B cell (primary cell): ENCODE data around the gene PCIF1.

Source experiments
- EZH2 ChIP-seq: IDR thresholded peaks from 2 replicates; pipeline ENCODE4 v1.6.1; 2012; ENCODE audit warnings: borderline replicate concordance, low read depth, mild to moderate bottlenecking, moderate library complexity, low read length; ENCODE audit not compliant: insufficient read depth, poor library complexity, severe bottlenecking
- TF ChIP-seq, protein P1 (sequence below): fragments of 200-600 bp; IDR thresholded peaks from one replicate; pipeline ENCODE4 v1.8.0; 2022; ENCODE audit warnings: antibody characterized with exemption, mild to moderate bottlenecking

DNA sequence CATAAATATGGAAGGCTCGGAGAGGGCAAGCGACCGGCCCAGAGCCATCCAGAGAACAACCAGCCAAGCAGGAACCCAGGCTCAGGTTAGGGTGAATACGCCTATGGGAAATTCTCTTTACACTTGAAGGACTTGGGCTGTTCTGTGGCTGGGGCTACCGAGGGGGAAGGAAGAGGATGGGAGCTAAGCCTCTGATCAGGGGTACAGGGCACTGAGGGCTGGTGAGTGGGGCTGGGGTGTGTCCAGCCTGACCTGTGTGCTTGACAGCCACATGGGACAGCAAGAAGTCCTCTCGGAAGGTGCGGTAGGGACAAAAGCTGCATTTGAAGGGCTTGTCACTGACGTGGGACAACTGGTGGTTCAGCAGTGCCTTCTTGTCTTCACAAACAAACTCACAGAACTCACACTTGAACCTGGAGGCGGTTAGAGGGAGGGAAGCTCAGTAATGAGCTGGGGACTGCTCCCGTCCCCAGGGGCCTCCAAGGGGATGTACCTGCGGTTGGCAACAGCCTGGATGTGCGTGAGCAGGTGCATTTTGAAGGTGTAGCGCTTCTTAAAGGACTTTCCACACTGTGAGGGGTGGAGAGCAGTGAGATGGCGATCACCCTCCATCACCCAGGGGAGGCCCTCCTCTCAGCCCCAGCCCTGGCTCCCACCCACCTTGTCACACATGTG, 25.6 kb downstream of the PCIF1 start:
- TF ChIP-seq, protein P1, sequence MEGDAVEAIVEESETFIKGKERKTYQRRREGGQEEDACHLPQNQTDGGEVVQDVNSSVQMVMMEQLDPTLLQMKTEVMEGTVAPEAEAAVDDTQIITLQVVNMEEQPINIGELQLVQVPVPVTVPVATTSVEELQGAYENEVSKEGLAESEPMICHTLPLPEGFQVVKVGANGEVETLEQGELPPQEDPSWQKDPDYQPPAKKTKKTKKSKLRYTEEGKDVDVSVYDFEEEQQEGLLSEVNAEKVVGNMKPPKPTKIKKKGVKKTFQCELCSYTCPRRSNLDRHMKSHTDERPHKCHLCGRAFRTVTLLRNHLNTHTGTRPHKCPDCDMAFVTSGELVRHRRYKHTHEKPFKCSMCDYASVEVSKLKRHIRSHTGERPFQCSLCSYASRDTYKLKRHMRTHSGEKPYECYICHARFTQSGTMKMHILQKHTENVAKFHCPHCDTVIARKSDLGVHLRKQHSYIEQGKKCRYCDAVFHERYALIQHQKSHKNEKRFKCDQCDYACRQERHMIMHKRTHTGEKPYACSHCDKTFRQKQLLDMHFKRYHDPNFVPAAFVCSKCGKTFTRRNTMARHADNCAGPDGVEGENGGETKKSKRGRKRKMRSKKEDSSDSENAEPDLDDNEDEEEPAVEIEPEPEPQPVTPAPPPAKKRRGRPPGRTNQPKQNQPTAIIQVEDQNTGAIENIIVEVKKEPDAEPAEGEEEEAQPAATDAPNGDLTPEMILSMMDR: no peak
- TF ChIP-seq EZH2: no peak
